PC-9 (cell line): ENCODE results near the gene PDPR. TPM values are rescaled to one million over a fixed set of nuclear protein-coding genes. Genes with fewer than 3 reads are reported as not detected.
"Not testable (repeated sequence)": the region's sequence is repeated elsewhere in the genome, so short reads cannot be mapped to it uniquely, and the experiment has no call there.

Source experiments
- BruUV-seq: library from RNA; stranded (reverse); fragments of 400-500 nt; replicated peaks from 2 replicates; lab custom pipeline; 2021; lab: Mats Ljungman, UMichigan
- CTCF ChIA-PET: fragments of 300-600 bp; sonication (Branson Sonifier 250); formaldehyde crosslinking; loops from one replicate; lab custom pipeline; 2022; ENCODE audit warnings: antibody characterized with exemption; lab: Charles Lee
- POLR2A ChIA-PET: fragments of 300-600 bp; sonication (Branson Sonifier 250); formaldehyde crosslinking; loops from one replicate; lab custom pipeline; 2022; ENCODE audit warnings: antibody characterized with exemption; ENCODE audit not compliant: unreplicated experiment; lab: Charles Lee
- DNase-seq, 2 experiments: peaks; one replicate each; pipeline versions ENCODE4 v3.0.0 to v3.0.0-alpha.2; 2015 to 2022; ENCODE audit warnings: mixed read lengths in 1 of 2
- H2AFZ ChIP-seq: fragments of 200-600 bp; sonication (generic); 2 replicates; pipeline ENCODE4 v1.8.1; 2017; ENCODE audit warnings: antibody characterized with exemption
- H3F3A ChIP-seq: fragments of 200-600 bp; sonication (generic); 2 replicates; pipeline ENCODE4 v1.8.1; 2017; ENCODE audit warnings: antibody characterized with exemption, mild to moderate bottlenecking, low read depth; ENCODE audit not compliant: insufficient read depth
- H3K27ac ChIP-seq: fragments of 200-600 bp; sonication (generic); 2 replicates; pipeline ENCODE4 v1.6.1; 2016; ENCODE audit warnings: mixed run types
- H3K27me3 ChIP-seq: fragments of 200-600 bp; sonication (generic); 2 replicates; pipeline ENCODE4 v1.6.1; 2016; ENCODE audit warnings: low read depth, mixed run types; ENCODE audit not compliant: insufficient read depth
- H3K36me3 ChIP-seq: fragments of 200-600 bp; sonication (generic); 2 replicates; pipeline ENCODE4 v1.6.1; 2016; ENCODE audit warnings: low read depth, mixed run types
- H3K4me1 ChIP-seq: fragments of 200-600 bp; sonication (generic); replicated peaks from 2 replicates; pipeline ENCODE4 v1.6.1; 2016; ENCODE audit warnings: mixed run types; ENCODE audit not compliant: insufficient read depth
- H3K4me2 ChIP-seq: fragments of 200-600 bp; sonication (generic); 2 replicates; pipeline ENCODE4 v1.6.1; 2017; ENCODE audit warnings: mixed run types
- H3K4me3 ChIP-seq: fragments of 200-600 bp; sonication (generic); 2 replicates; pipeline ENCODE4 v1.6.1; 2016; ENCODE audit warnings: mixed run types
- H3K79me2 ChIP-seq: fragments of 200-600 bp; sonication (generic); 2 replicates; pipeline ENCODE4 v1.6.1; 2017; ENCODE audit warnings: low read depth, mixed run types
- H3K9me2 ChIP-seq: fragments of 200-600 bp; sonication (generic); 2 replicates; pipeline ENCODE4 v1.8.1; 2017; ENCODE audit warnings: mild to moderate bottlenecking; ENCODE audit not compliant: insufficient read depth
- H3K9me3 ChIP-seq: fragments of 200-600 bp; sonication (generic); 2 replicates; pipeline ENCODE4 v1.8.1; 2016; ENCODE audit warnings: low read depth; ENCODE audit not compliant: insufficient read depth
- H4K20me1 ChIP-seq: fragments of 200-600 bp; sonication (generic); 2 replicates; pipeline ENCODE4 v1.8.1; 2017; ENCODE audit not compliant: insufficient read depth
- intact Hi-C: fragments of 100-400 bp; cut with micrococcal nuclease; formaldehyde crosslinking; loops from one replicate; pipeline ENCODE4 v1.10.0; 2022; ENCODE audit not compliant: unreplicated experiment
- total RNA-seq: library from RNA; stranded (reverse); gene quantifications from 2 replicates; pipeline ENCODE4 v1.2.3, GENCODE V29; 2021

The PDPR gene
- total RNA-seq, 1 experiment from 2014 or later, result 48.8 TPM

DNA sequence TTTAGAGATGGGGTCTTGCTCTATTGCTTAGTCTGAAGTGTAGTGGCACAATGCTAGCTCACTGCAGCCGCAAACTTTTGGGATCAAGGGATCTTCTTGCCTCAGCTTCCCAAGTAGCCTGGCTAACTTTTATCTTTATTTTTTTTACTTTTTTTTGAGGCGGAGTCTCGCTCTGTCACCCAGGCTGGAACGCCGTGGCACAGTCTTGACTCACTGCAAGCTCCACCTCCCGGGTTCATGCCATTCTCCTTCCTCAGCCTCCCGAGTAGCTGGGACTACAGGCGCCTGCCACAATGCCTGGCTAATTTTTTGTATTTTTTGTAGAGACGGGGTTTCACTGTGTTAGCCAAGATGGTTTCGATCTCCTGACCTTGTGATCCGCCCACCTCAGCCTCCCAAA, 12.1 kb downstream of the PDPR start:
- CTCF ChIA-PET, POLR2A ChIA-PET, intact Hi-C loops: not testable (repeated sequence)

DNA sequence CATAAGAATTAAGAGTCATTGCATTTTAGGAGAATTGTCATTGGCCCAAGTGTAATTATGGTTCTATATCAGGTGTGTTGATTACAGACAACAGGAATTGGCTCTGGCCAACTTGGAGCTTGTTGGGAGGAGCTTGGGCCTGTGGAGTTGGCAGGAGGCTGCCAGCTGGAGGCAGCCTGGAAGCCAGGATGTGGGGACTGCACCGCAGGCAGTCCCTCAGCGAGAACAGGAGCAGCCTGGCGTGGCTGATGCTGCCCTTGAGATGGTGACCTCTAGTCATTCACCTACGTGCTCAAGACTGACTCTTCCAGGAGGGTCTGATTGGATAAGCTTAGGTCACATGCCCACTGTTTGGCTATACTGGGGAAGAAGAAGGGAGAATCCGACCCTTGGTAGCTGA, 13.6 kb downstream of the PDPR start:
- H3K4me2 ChIP-seq, intact Hi-C loops, H3F3A ChIP-seq, H3K27me3 ChIP-seq, H3K9me3 ChIP-seq, BruUV-seq, H3K27ac ChIP-seq, H4K20me1 ChIP-seq, H2AFZ ChIP-seq, H3K4me1 ChIP-seq, H3K9me2 ChIP-seq, H3K79me2 ChIP-seq, H3K4me3 ChIP-seq, POLR2A ChIA-PET, CTCF ChIA-PET, DNase-seq: not testable (repeated sequence)
- H3K36me3 ChIP-seq, result peaks cover 35% of the 10 kb centered on the region

More for the DNA sequence above, 12.1 kb downstream of the PDPR start:
- H3K27ac ChIP-seq, H3K79me2 ChIP-seq, H3K4me2 ChIP-seq, H3K9me2 ChIP-seq, H4K20me1 ChIP-seq, H2AFZ ChIP-seq, BruUV-seq, H3K4me1 ChIP-seq, H3K4me3 ChIP-seq, H3K27me3 ChIP-seq, H3F3A ChIP-seq, H3K9me3 ChIP-seq, DNase-seq: not testable (repeated sequence)
- peaks cover 38% of the 10 kb centered on the region for H3K36me3 ChIP-seq

DNA sequence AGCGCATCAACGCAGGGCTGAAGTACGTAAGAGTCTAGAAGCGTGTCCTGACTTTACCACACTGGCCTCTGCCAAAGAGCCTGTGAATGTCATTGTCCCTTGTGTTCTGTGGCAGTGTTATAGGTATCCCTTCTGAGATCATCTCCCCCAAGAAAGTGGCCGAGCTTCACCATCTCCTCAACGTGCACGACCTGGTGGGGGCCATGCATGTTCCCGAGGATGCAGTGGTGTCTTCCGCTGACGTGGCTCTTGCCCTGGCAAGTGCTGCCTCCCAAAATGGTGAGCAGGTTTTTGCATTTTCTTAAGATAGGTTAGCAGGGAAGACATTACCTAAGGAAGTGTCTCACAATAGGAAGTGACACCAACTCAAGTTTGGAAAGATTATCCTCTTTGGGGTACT, 14.7 kb downstream of the PDPR start:
- BruUV-seq, CTCF ChIA-PET, DNase-seq, H3K4me2 ChIP-seq, POLR2A ChIA-PET, H3K27ac ChIP-seq, H3K9me2 ChIP-seq, H2AFZ ChIP-seq, H3K4me1 ChIP-seq, H4K20me1 ChIP-seq, intact Hi-C loops, H3F3A ChIP-seq, H3K27me3 ChIP-seq, H3K79me2 ChIP-seq, H3K4me3 ChIP-seq, H3K9me3 ChIP-seq: not testable (repeated sequence)
- peaks cover 36% of the 10 kb centered on the region for H3K36me3 ChIP-seq

DNA sequence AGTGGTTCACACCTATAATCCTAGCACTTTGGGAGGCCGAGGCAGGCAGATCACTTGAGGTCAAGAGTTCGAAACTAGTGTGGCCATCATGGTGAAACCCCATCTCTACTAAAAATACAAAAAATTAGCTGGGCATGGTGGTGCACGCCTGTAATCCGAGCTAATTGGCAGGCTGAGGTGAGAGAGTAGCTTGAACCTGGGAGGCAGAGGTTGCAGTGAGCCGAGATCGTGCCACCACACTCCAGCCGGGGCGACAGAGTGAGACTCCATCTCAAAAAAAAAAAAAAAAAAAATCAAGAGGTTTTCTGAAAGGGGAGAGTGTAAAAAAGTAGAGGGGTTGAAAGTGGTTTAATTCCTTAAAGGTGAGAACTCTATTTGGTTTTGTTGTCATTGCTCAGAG, 21.7 kb downstream of the PDPR start:
- H3K4me1 ChIP-seq, H3K4me2 ChIP-seq, H3F3A ChIP-seq, H3K27ac ChIP-seq, CTCF ChIA-PET, DNase-seq, H2AFZ ChIP-seq, H3K9me3 ChIP-seq, H3K9me2 ChIP-seq, H3K4me3 ChIP-seq, BruUV-seq, H3K79me2 ChIP-seq, H4K20me1 ChIP-seq, intact Hi-C loops, H3K27me3 ChIP-seq, POLR2A ChIA-PET: not testable (repeated sequence)
- H3K36me3 ChIP-seq, result peaks cover 51% of the 10 kb centered on the region

DNA sequence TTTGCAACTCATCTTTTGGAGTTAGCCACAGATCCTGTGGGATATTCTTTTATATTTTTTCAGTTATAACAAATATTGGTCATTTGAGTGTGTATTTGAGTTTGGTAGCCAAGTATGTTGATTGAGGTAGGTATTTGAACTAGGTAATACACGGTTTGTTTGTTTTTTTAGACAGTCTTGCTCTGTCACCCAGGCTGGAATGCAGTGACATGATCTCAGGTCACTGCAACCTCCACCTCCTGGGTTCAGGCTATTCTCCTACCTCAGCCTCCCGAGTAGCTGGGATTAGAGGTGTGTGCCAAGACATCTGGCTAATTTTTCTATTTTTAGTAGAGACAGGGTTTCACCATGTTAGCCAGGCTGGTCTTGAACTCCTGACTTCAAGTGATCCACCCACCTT, 22.5 kb downstream of the PDPR start:
- H3K4me3 ChIP-seq, DNase-seq, H3K4me1 ChIP-seq, CTCF ChIA-PET, H3K27me3 ChIP-seq, H3F3A ChIP-seq, H3K9me3 ChIP-seq, H3K9me2 ChIP-seq, H2AFZ ChIP-seq, BruUV-seq, intact Hi-C loops, H3K79me2 ChIP-seq, H3K27ac ChIP-seq, H4K20me1 ChIP-seq, H3K4me2 ChIP-seq, POLR2A ChIA-PET: not testable (repeated sequence)
- peaks cover 56% of the 10 kb centered on the region for H3K36me3 ChIP-seq

DNA sequence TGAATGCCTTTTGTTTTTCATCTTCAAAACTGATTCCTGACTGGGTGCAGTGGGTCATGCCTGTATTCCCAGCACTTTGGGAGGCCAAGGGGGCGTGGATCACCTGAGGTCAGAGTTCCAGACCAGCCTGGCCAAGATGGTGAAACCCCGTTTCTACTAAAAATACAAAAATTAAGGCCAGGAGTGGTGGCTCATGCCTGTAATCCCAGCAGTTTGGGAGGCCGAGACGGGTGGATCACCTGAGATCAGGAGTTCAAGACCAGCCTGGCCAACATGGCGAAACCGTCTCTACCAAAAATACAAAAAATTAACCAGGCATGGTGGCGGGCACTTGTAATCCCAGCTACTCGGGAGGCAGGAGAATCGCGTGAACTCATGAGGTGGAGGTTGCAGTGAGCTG, 28.6 kb downstream of the PDPR start:
- H3K4me1 ChIP-seq, BruUV-seq, POLR2A ChIA-PET, H3K4me3 ChIP-seq, CTCF ChIA-PET, intact Hi-C loops, H2AFZ ChIP-seq, H3K27me3 ChIP-seq, H3K4me2 ChIP-seq, H3K9me2 ChIP-seq, H3K9me3 ChIP-seq, H3F3A ChIP-seq, H3K27ac ChIP-seq, DNase-seq, H3K79me2 ChIP-seq, H4K20me1 ChIP-seq: not testable (repeated sequence)
- peaks cover 48% of the 10 kb centered on the region for H3K36me3 ChIP-seq

DNA sequence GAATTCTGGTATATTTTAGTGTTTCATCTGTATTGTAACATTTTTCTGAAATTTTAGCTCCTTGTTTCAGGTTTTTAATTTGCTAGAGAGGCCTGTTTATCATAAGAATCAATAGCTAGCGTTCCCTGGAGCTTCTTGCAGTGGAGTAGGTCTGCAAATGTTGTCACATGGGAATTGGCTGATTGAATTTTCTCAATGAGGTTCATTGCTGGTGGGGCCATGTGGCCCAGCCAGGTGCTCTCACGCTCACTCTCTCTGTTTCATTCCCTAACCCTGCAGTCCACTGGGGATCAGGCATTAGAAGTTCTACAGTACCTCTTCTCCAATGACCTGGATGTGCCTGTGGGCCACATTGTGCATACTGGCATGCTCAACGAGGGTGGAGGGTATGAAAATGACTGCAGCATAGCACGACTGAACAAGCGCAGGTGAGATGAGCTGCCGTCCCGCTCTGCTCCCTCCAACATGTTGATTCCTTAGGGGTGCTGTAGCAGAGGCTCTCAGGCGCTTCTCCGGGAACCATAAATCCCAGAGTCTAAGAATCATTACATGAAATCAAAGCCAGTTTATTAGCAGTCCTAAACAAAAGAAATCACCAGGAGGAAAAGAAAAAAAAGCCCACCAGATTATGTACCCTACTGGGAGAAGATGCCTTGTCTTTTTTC, 29.2 kb downstream of the PDPR start:
- H3K9me3 ChIP-seq, CTCF ChIA-PET, DNase-seq, BruUV-seq, H3K4me3 ChIP-seq, H3K4me2 ChIP-seq, intact Hi-C loops, H3K27ac ChIP-seq, H3K9me2 ChIP-seq, POLR2A ChIA-PET, H3K79me2 ChIP-seq, H4K20me1 ChIP-seq, H2AFZ ChIP-seq, H3K4me1 ChIP-seq, H3F3A ChIP-seq, H3K27me3 ChIP-seq: not testable (repeated sequence)
- H3K36me3 ChIP-seq, result peaks cover 45% of the 10 kb centered on the region
